ENCODE data around the gene MX2.

DNA sequence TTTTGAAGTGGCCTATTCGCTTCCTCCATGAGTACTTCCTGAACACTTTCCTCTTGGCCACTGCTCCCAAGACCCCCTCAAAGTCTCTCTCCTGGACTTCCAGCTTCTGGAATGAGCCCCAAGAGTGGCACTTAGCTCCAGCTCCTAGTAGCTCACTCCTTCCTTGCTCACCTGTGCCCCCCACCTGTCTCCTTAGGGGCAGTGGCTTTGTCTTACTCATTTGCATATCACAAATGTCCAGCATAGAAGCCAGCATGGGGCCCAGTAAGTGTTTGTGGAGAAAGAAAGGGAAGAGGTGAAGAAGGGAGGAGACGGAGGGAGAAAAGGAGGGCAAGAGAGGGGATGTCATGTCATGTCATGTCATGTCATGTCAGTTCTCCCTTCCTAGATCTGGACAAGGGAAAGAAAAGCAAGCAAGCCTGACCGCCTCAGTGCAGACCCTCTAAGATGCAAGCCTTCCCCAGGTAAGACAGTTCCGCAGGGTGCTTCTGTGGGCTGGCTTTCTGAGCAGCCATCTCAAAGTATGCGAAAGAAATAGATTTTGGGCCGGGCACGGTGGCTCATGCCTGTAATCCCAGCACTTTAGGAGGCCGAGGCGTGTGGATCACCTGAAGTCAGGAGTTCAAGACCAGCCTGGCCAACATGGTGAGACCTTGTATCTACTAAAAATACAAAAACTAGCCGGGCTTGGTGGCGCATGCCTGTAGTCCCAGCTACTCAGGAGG lies 57.3 kb downstream of the MX2 start:
- TF ChIP-seq ZNF507 (tag; conservative IDR thresholded peaks at IDR 0.05) (no peak), CHD2 (IDR thresholded peaks at IDR 0.05; ENCODE audit: low read depth, low read length) (no peak), SIN3A (IDR thresholded peaks at IDR 0.05; ENCODE audit: borderline replicate concordance in 2 of 2, control insufficient read depth in 1 of 2, low read depth in 2 of 2, low read length in 2 of 2) (no peak), SP2 (IDR thresholded peaks at IDR 0.05; ENCODE audit: extremely low read depth, low read depth, low read length, poor library complexity, severe bottlenecking) (no peak), POLR2AphosphoS5 (IDR thresholded peaks at IDR 0.05; ENCODE audit: control insufficient read depth, insufficient read depth, low read depth, low read length) (no peak), EP300 (IDR thresholded peaks at IDR 0.05; ENCODE audit: low read length) (no peak), ETV1 (tag; conservative IDR thresholded peaks at IDR 0.05; ENCODE audit: low read depth) (no peak), MYNN (IDR thresholded peaks at IDR 0.05) (no peak), MYNN (CRISPR knock-in tag; IDR thresholded peaks at IDR 0.05) (no peak), ZNF764 (CRISPR knock-in tag; IDR thresholded peaks at IDR 0.05; ENCODE audit: low read depth) (no peak), ETV5 (CRISPR knock-in tag; IDR thresholded peaks at IDR 0.05; ENCODE audit: low read depth) (no peak)
- TF ChIP-seq, protein P1, sequence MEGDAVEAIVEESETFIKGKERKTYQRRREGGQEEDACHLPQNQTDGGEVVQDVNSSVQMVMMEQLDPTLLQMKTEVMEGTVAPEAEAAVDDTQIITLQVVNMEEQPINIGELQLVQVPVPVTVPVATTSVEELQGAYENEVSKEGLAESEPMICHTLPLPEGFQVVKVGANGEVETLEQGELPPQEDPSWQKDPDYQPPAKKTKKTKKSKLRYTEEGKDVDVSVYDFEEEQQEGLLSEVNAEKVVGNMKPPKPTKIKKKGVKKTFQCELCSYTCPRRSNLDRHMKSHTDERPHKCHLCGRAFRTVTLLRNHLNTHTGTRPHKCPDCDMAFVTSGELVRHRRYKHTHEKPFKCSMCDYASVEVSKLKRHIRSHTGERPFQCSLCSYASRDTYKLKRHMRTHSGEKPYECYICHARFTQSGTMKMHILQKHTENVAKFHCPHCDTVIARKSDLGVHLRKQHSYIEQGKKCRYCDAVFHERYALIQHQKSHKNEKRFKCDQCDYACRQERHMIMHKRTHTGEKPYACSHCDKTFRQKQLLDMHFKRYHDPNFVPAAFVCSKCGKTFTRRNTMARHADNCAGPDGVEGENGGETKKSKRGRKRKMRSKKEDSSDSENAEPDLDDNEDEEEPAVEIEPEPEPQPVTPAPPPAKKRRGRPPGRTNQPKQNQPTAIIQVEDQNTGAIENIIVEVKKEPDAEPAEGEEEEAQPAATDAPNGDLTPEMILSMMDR (IDR thresholded peaks at IDR 0.05 in 2 of 3, conservative IDR thresholded peaks at IDR 0.05 in 1 of 3; ENCODE audit: insufficient read depth in 2 of 3, low read depth in 1 of 3, low read length in 3 of 3): no peak

Data from K562 (cell line).